Vagina (tissue), 2 donors: ENCODE measurements around the gene TTC17.

Experiments used
- POLR2A ChIP-seq, 2 donors: fragments of 450-650 bp; IDR thresholded peaks; one replicate each; pipeline ENCODE4 v1.6.1; 2017; ENCODE audit warnings: antibody characterized with exemption in 2 of 2, mild to moderate bottlenecking in 2 of 2, moderate library complexity in 2 of 2
- POLR2AphosphoS5 ChIP-seq, 2 donors: sonication (generic); formaldehyde crosslinking; IDR thresholded peaks; one replicate each; pipeline ENCODE4 v1.9.0; 2017; ENCODE audit warnings: antibody characterized with exemption in 2 of 2, mild to moderate bottlenecking in 2 of 2, low read depth in 1 of 2; ENCODE audit not compliant: insufficient read depth in 1 of 2
- TF ChIP-seq, protein P1 (sequence below), 3 experiments: fragments of 450-650 bp in 2 of 3; fragments of 200-600 bp in 1 of 3; sonication (generic) in 1 of 3; IDR thresholded peaks; one replicate each; pipeline ENCODE4 v1.5.1; 2017 to 2019; ENCODE audit warnings: antibody characterized with exemption in 3 of 3, mild to moderate bottlenecking in 2 of 3, moderate library complexity in 2 of 3

DNA sequence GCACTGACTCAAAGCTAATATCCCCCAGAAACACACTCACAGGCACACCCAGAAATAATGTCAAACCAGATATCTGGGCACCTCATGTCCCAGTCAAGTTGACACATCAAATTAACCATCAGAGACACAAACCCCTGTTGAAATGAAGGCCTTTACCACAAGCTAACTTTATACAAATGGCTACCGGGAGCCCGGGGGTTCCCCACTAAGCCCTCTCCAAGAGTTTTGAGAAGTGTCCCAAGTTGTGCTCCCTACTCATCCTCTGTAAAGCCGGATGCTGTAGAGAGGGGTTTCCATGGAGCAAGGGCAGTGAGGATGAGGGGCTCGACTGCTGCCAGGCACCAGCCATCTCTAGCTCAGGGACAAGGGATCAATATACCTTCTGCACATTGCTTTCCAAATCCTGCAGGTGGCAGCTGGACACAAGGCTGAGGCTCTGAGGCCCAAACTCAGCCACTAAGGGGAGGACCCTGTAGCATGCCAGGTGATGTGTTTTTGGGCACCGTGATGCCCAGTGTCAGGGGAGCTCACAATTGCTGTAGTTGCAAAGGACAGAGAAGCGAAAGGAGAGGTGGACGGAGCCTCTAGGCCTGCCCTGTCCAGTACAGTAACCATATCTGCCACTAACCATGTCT, 145.7 kb downstream of the TTC17 start:
- TF ChIP-seq POLR2AphosphoS5 (IDR thresholded peaks at IDR 0.05; ENCODE audit: insufficient read depth in 1 of 2, low read depth in 1 of 2) (no peak), POLR2A (IDR thresholded peaks at IDR 0.05) (no peak)
- TF ChIP-seq, protein P1, sequence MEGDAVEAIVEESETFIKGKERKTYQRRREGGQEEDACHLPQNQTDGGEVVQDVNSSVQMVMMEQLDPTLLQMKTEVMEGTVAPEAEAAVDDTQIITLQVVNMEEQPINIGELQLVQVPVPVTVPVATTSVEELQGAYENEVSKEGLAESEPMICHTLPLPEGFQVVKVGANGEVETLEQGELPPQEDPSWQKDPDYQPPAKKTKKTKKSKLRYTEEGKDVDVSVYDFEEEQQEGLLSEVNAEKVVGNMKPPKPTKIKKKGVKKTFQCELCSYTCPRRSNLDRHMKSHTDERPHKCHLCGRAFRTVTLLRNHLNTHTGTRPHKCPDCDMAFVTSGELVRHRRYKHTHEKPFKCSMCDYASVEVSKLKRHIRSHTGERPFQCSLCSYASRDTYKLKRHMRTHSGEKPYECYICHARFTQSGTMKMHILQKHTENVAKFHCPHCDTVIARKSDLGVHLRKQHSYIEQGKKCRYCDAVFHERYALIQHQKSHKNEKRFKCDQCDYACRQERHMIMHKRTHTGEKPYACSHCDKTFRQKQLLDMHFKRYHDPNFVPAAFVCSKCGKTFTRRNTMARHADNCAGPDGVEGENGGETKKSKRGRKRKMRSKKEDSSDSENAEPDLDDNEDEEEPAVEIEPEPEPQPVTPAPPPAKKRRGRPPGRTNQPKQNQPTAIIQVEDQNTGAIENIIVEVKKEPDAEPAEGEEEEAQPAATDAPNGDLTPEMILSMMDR (IDR thresholded peaks at IDR 0.05), result peak in 1 of 3 experiments; percentile 21
